Activated T-cell treated with anti-CD3 and anti-CD28 coated beads, Interleukin-2, amount 50 U/mL, for 4 hours (primary cell): ENCODE data around the gene PRR5. TPM values are rescaled to one million over a fixed set of nuclear protein-coding genes. Genes with fewer than 3 reads are reported as not detected.

ENCODE experiments used
- ATAC-seq, 2 donors: fragments of 200-7000 bp; cut with Tn5 transposase; one replicate each; pipeline ENCODE4 v1.10.0; 2021
- DNase-seq: peaks from one replicate; pipeline ENCODE4 v3.0.0-alpha.2; 2020
- H3K27me3 Mint-ChIP-seq: one replicate; pipeline ENCODE4 v1.8.0; 2021; ENCODE audit warnings: low read depth, mixed read lengths
- H3K36me3 Mint-ChIP-seq: one replicate; pipeline ENCODE4 v1.8.0; 2022; ENCODE audit warnings: mixed read lengths; ENCODE audit not compliant: insufficient read depth
- H3K4me1 Mint-ChIP-seq: one replicate; pipeline ENCODE4 v1.8.0; 2021; ENCODE audit warnings: low read depth, mixed read lengths
- H3K4me3 Mint-ChIP-seq: one replicate; pipeline ENCODE4 v1.8.0; 2021; ENCODE audit warnings: mild to moderate bottlenecking, moderate library complexity, mixed read lengths
- H3K9me3 Mint-ChIP-seq: one replicate; pipeline ENCODE4 v1.8.0; 2021; ENCODE audit warnings: mixed read lengths
- total RNA-seq, 3 donors: library from RNA; stranded (reverse); gene quantifications; one replicate each; pipeline ENCODE4 v1.2.1, GENCODE V29; 2021

PRR5 gene
- total RNA-seq, 3 donors from 2014 or later: 30.4 to 41.1 (median 33.0) TPM

DNA sequence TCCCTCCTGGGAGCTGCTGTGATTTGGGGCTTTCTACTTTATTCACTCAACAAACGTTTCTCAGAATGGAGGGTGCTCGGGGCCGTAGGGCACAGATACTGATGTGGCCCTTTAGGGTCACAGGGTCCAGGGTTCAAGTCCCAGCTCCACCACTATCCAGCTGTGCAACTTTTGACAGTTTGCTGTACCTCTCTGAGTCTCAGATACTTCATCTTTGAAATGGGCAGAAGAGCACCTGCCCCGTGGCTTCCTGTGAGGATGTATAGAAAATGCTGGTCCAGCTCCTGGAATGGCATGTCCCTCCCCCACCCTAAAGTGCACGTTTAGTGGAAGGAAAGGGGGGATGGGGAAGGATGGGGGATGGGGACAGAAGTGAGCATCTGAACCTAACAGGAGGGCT, 21.9 kb upstream of the PRR5 start:
- ATAC-seq (no peak), DNase-seq (no peak)
- H3K36me3 Mint-ChIP-seq: no peaks in the 10 kb centered on the region
- H3K9me3 Mint-ChIP-seq: no peaks in the 10 kb centered on the region
- H3K4me3 Mint-ChIP-seq: no peak overlapping the region
- H3K27me3 Mint-ChIP-seq: no peaks in the 10 kb centered on the region
- peaks cover 45% of the 10 kb centered on the region for H3K4me1 Mint-ChIP-seq

DNA sequence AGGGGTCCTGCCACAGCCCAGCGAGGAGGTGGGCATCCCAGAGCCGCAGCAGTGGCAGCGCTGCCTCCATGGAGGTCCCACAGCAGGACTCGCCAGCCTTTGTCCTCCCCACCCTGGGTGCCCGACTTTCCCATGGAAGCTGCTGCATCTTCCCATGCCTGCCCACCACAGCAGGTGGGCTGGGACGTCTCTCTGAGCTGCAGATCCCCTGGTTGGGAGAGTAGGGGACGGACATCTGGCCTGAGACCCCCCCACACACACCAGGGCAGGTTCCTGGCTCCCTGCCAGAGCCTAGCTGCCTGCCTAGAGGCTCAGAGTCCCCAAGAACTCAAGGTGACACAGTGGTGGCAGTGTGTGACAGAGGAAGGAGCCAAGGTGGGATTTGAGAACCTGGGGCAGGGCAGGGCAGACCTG, 21.5 kb upstream of the PRR5 start:
- no peaks in the 10 kb centered on the region for H3K36me3 Mint-ChIP-seq
- no peaks in the 10 kb centered on the region for H3K9me3 Mint-ChIP-seq
- H3K4me3 Mint-ChIP-seq: no peak overlapping the region
- no peak for ATAC-seq
- H3K4me1 Mint-ChIP-seq: peaks cover 47% of the 10 kb centered on the region
- no peaks in the 10 kb centered on the region for H3K27me3 Mint-ChIP-seq
- DNase-seq: no peak

DNA sequence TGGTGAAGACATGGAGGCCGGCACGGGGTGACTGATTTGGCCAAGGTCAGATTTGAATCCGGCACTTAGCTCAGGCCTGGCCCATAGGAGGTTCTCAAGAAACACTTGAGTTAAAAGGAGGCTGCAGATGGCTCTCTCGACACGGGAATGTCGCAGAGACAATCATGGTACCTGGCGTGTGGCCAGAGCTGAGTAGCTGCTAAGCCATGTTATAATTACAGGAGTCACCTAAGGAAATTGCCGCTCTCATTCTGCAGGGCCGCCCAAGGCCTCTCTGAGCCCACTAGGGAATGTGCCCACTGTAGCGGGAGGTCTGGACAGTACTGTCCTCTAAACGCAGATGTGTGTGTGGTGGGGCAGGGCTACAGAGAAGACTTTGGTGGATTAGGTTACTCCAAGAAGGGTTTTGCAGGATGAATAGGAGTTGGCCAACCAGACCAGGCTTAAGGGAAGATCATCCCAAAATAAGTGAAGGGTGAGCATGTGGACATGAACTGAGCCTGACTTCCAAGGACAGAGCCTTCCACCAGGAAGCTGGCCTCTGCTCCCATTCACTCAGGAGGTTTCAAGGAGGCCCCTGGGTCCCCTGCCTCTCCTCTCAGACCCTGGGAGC, 19.3 kb upstream of the PRR5 start:
- H3K36me3 Mint-ChIP-seq: no peaks in the 10 kb centered on the region
- no peaks in the 10 kb centered on the region for H3K27me3 Mint-ChIP-seq
- DNase-seq: no peak
- no peaks in the 10 kb centered on the region for H3K9me3 Mint-ChIP-seq
- no peak overlapping the region for H3K4me3 Mint-ChIP-seq
- no peak for ATAC-seq
- H3K4me1 Mint-ChIP-seq: peaks cover 45% of the 10 kb centered on the region

- no peaks in the 10 kb centered on the region for H3K9me3 Mint-ChIP-seq
- DNase-seq (no peak), ATAC-seq (no peak)
- peaks cover 45% of the 10 kb centered on the region for H3K4me1 Mint-ChIP-seq
- no peak overlapping the region for H3K4me3 Mint-ChIP-seq
- H3K27me3 Mint-ChIP-seq: no peaks in the 10 kb centered on the region
- no peaks in the 10 kb centered on the region for H3K36me3 Mint-ChIP-seq
These were observed 18.8 kb upstream of the PRR5 start for GRCh38 chr22:44683237-44683636.

DNA sequence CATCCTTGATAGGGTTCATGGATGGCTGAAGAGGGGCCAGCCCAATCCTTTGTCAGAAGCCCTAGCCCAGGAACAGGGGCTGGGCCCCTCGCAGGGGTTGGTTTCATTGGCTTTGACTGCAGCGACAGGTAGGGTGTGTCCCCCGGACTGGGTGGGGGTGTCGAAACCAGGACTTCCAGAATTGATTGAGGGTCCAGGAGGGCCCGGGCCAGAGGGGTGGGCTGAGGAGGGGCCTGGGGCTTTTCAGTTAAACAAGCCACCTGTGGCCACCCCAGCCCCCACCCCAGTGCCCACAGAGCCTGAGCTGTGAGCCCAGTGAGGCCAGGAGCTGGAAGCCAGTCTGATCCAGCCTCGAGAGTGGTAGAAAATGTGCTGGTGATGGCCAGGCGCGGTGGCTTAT, 18.1 kb upstream of the PRR5 start:
- DNase-seq (no peak), ATAC-seq (no peak)
- H3K36me3 Mint-ChIP-seq: peaks cover 1% of the 10 kb centered on the region
- no peaks in the 10 kb centered on the region for H3K27me3 Mint-ChIP-seq
- no peaks in the 10 kb centered on the region for H3K9me3 Mint-ChIP-seq
- peaks cover 45% of the 10 kb centered on the region for H3K4me1 Mint-ChIP-seq
- H3K4me3 Mint-ChIP-seq: no peak overlapping the region

GRCh38 chr22:44684506-44685383, 17.3 kb upstream of the PRR5 start:
- Mint-ChIP-seq H3K4me3 (peak overlapping the region; percentile 31), H3K36me3 (peaks cover 1% of the 10 kb centered on the region), H3K9me3 (no peaks in the 10 kb centered on the region), H3K27me3 (no peaks in the 10 kb centered on the region), H3K4me1 (peaks cover 45% of the 10 kb centered on the region)
- DNase-seq: peak; percentile 75
- ATAC-seq: peak; percentile 83 to 86

DNA sequence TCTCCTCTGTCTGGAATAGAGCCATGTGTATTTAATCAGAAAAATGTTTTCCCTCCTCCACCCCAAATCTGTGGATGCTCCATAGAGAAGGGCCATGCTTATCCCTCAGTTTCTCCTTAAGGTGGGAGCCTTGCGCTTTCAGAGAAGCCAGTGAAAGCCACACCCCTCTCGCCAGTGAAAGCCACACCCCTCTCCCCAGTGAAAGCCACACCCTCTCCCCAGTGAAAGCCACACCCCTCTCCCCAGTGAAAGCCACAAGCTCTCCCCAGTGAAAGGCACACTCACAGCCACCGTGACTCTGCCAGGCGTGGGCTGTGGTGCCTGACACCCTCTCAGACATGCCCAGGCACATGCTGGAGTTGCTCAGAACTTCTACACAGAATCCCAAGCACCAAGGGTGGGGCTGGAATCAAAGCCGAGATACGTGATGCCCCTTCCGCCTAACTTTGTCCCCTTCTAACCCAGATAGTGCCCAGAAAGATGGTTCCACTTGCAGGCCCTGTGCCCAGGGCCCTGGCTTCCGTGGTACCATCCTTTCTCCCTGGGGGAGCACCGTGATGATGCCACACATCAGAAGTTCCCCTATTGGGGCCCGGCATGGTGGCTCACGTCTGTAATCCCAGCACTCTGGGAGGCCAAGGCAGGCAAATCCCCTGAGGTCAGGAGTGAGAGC, 16.5 kb upstream of the PRR5 start:
- DNase-seq (peak; percentile 80), ATAC-seq (peak; percentile 91 to 93)
- H3K9me3 Mint-ChIP-seq: no peaks in the 10 kb centered on the region
- H3K4me3 Mint-ChIP-seq: peak overlapping the region; percentile 50
- H3K4me1 Mint-ChIP-seq: peaks cover 45% of the 10 kb centered on the region
- no peaks in the 10 kb centered on the region for H3K27me3 Mint-ChIP-seq
- peaks cover 1% of the 10 kb centered on the region for H3K36me3 Mint-ChIP-seq

DNA sequence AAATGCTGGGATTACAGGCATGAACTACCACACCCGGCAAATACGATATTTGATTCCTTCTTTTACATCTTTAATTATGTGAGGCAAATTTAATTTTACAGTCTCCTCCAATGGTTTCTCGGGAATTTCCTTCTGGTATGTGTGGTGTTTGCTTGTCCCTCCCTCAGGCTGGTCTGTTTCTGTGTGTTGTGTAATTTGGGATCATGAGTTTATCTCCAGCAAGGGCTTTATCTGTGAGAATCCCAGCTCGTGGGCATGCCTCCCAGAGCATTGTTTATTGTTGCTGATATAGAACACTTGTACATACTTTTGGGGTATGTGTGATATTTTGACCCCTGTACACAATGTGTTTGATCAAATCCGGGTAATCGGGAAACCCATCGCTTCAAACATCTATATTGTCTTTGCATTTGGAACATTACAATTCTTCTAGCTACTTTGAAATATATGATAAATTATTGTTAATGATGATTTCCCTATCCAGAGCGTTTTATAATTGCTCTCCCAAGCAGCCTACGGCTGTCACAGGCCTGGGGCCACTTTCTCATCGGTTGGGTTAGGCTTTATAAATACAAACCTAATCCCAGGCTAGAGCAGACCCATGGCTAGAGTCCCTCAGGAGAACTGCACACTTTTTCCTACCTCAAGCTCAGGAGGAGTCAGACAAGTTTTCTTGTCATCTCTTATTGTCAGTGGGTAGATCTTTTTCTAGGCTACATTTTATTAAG, 15.0 kb upstream of the PRR5 start:
- DNase-seq (no peak), ATAC-seq (no peak)
- H3K36me3 Mint-ChIP-seq: peaks cover 1% of the 10 kb centered on the region
- no peaks in the 10 kb centered on the region for H3K9me3 Mint-ChIP-seq
- H3K4me3 Mint-ChIP-seq: no peak overlapping the region
- no peaks in the 10 kb centered on the region for H3K27me3 Mint-ChIP-seq
- H3K4me1 Mint-ChIP-seq: peaks cover 36% of the 10 kb centered on the region

DNA sequence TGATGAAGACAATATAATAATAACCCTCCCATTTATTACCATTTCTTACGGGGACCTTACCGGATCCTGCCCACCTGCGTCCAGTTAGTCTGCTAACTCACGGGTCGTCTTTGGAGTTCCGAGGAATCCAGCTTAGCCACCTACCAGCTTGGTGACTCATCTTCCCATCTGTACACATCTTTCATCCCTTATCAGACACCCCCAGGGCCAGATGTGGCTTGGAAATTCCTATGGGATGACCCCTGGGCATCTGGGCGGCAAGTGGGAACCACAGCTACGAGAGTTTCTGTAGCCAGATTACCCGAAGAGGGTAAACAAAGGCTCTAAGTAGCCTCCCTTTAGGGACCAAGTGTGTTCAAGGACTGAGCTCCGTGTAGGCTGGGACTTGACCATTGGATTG, 12.8 kb upstream of the PRR5 start:
- Mint-ChIP-seq H3K4me3 (no peak overlapping the region), H3K27me3 (no peaks in the 10 kb centered on the region), H3K9me3 (no peaks in the 10 kb centered on the region), H3K4me1 (peaks cover 21% of the 10 kb centered on the region), H3K36me3 (peaks cover 1% of the 10 kb centered on the region)
- no peak for ATAC-seq
- no peak for DNase-seq

DNA sequence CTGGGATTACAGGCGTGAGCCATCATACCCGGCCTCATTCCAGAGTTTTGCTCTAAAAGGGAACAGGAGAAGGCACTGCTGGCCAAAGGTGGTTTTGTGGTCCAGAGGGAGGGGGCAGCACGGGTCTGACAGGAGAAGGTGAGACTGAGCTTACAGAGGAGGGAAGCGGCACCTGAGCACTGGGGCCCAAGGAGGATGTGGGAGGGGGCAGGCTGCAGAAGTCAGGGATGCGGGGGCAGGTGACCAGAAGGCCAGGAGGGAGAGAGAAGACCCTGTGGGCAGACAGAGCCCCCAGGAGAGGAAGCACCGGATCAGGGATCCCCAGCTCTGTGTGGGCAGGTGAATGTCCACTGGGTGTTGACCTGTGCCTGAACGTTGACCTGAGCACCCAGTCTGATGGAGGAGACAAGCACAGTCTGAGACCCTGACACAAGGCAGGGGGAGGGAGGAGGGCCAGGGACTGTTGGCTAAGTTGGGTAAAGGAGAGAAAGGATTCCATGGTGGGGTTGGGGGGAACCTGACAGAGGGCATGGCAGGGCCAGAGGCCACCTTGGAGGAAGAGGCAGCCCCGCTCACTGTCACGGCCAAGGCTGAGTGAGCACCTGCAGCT, 12.0 kb upstream of the PRR5 start:
- H3K36me3 Mint-ChIP-seq: peaks cover 1% of the 10 kb centered on the region
- ATAC-seq (no peak), DNase-seq (no peak)
- no peaks in the 10 kb centered on the region for H3K9me3 Mint-ChIP-seq
- no peak overlapping the region for H3K4me3 Mint-ChIP-seq
- no peaks in the 10 kb centered on the region for H3K27me3 Mint-ChIP-seq
- H3K4me1 Mint-ChIP-seq: peaks cover 13% of the 10 kb centered on the region

GRCh38 chr22:44691796-44692661, 10.0 kb upstream of the PRR5 start:
- ATAC-seq: no peak
- Mint-ChIP-seq H3K36me3 (peaks cover 1% of the 10 kb centered on the region), H3K4me3 (no peak overlapping the region), H3K27me3 (no peaks in the 10 kb centered on the region), H3K4me1 (peaks cover under 1% of the 10 kb centered on the region), H3K9me3 (no peaks in the 10 kb centered on the region)
- DNase-seq: no peak

DNA sequence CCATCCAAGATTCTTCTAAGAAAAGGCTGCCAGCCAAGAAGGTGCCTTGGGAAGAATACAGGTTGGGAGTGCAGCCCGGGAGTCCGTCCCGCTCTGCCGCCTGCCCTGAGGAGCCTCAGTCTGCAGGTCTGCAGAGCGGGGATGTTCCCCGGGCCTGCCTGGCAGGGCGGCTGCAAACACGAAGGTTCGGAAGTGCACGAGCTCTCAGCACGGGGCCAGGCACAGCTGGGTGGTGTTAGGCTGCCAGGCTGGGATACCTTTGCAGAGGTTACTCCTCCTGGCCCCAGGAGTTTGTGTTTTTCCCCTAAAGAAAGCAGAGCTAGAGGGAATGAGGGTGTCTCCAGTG, 9.4 kb upstream of the PRR5 start:
- ATAC-seq (no peak), DNase-seq (no peak)
- Mint-ChIP-seq H3K4me3 (no peak overlapping the region), H3K9me3 (no peaks in the 10 kb centered on the region), H3K4me1 (peaks cover 2% of the 10 kb centered on the region), H3K27me3 (no peaks in the 10 kb centered on the region), H3K36me3 (peaks cover 1% of the 10 kb centered on the region)

DNA sequence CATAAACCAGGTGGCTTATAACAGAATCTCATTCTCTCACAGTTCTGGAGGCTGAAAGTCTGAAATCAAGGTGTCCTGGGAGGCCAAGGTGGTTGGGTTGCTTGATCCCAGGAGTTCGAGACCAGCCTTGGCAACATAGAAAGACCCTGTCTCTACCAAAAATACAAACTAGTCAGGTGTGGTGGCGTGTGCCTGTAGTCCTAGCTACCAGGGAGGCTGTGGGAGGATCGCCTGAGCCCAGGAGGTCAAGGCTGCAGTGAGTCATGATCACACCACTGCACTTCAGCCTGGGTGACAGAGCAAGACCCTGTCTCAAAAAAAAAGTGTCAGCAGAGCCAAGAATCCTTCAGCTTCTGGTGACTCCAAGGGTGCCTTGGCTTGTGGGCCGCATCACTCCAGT, 8.9 kb upstream of the PRR5 start:
- no peak for DNase-seq
- Mint-ChIP-seq H3K27me3 (no peaks in the 10 kb centered on the region), H3K9me3 (no peaks in the 10 kb centered on the region), H3K4me1 (peaks cover 6% of the 10 kb centered on the region), H3K36me3 (peaks cover 1% of the 10 kb centered on the region), H3K4me3 (no peak overlapping the region)
- ATAC-seq: no peak
